ENCODE results near the gene ASB18. TPM values are rescaled to one million over a fixed set of nuclear protein-coding genes. Genes with fewer than 3 reads are reported as not detected.
"Not testable (repeated sequence)": the region's sequence is repeated elsewhere in the genome, so short reads cannot be mapped to it uniquely, and the experiment has no call there.

Gene ASB18
- total RNA-seq, 1 donor from 2014 or later, result not detected

DNA sequence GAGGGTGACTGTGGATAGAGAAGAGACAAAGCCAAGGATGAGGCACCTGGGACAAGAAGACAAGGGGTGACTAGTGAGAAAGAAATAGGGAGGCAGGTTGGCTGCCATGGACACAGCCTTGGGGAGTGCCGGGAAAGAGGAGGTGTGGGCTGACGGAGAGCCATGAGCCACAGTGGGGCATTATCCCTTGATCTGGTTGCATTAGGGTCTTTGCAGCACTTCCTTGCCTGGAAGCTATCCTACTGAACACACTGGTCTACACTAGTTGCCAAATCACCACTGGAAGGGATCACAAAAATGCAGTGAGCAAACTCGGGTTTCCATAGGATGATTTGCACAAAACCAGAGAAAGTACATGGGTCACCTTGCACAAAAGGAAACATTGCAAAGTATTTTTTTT, 27.7 kb upstream of the ASB18 start:
- Mint-ChIP-seq H3K27ac (ENCODE audit: unreplicated experiment) (no peak overlapping the region), H3K36me3 (ENCODE audit: unreplicated experiment) (peaks cover 11% of the 10 kb centered on the region), H3K9me3 (ENCODE audit: unreplicated experiment) (peaks cover 6% of the 10 kb centered on the region), H3K27me3 (ENCODE audit: unreplicated experiment) (peaks cover 2% of the 10 kb centered on the region), H3K4me3 (ENCODE audit: unreplicated experiment) (no peak overlapping the region), H3K4me1 (ENCODE audit: low read depth, unreplicated experiment) (peaks cover 2% of the 10 kb centered on the region)
- TF ChIP-seq, protein P1, sequence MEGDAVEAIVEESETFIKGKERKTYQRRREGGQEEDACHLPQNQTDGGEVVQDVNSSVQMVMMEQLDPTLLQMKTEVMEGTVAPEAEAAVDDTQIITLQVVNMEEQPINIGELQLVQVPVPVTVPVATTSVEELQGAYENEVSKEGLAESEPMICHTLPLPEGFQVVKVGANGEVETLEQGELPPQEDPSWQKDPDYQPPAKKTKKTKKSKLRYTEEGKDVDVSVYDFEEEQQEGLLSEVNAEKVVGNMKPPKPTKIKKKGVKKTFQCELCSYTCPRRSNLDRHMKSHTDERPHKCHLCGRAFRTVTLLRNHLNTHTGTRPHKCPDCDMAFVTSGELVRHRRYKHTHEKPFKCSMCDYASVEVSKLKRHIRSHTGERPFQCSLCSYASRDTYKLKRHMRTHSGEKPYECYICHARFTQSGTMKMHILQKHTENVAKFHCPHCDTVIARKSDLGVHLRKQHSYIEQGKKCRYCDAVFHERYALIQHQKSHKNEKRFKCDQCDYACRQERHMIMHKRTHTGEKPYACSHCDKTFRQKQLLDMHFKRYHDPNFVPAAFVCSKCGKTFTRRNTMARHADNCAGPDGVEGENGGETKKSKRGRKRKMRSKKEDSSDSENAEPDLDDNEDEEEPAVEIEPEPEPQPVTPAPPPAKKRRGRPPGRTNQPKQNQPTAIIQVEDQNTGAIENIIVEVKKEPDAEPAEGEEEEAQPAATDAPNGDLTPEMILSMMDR (IDR thresholded peaks at IDR 0.05; ENCODE audit: partially characterized antibody, unreplicated experiment), result no peak
- no peak for DNase-seq

GRCh38 chr2:236291476-236291875, 27.3 kb upstream of the ASB18 start:
- Mint-ChIP-seq H3K27ac (ENCODE audit: unreplicated experiment) (no peak overlapping the region), H3K9me3 (ENCODE audit: unreplicated experiment) (peaks cover 6% of the 10 kb centered on the region), H3K4me3 (ENCODE audit: unreplicated experiment) (no peak overlapping the region), H3K36me3 (ENCODE audit: unreplicated experiment) (peaks cover 11% of the 10 kb centered on the region), H3K27me3 (ENCODE audit: unreplicated experiment) (peaks cover 2% of the 10 kb centered on the region), H3K4me1 (ENCODE audit: low read depth, unreplicated experiment) (peaks cover 2% of the 10 kb centered on the region)
- no peak for DNase-seq
- TF ChIP-seq, protein P1 (IDR thresholded peaks at IDR 0.05; ENCODE audit: partially characterized antibody, unreplicated experiment), result no peak

- DNase-seq, result no peak
- peaks cover 6% of the 10 kb centered on the region for H3K9me3 Mint-ChIP-seq (ENCODE audit: unreplicated experiment)
- H3K4me3 Mint-ChIP-seq (ENCODE audit: unreplicated experiment), result no peak overlapping the region
- no peak overlapping the region for H3K27ac Mint-ChIP-seq (ENCODE audit: unreplicated experiment)
- peaks cover 11% of the 10 kb centered on the region for H3K36me3 Mint-ChIP-seq (ENCODE audit: unreplicated experiment)
- TF ChIP-seq, protein P1 (IDR thresholded peaks at IDR 0.05; ENCODE audit: partially characterized antibody, unreplicated experiment), result no peak
- H3K27me3 Mint-ChIP-seq (ENCODE audit: unreplicated experiment), result peaks cover 2% of the 10 kb centered on the region
- peaks cover 2% of the 10 kb centered on the region for H3K4me1 Mint-ChIP-seq (ENCODE audit: low read depth, unreplicated experiment)
Measured at GRCh38 chr2:236290742-236291425, 26.7 kb upstream of the ASB18 start.

DNA sequence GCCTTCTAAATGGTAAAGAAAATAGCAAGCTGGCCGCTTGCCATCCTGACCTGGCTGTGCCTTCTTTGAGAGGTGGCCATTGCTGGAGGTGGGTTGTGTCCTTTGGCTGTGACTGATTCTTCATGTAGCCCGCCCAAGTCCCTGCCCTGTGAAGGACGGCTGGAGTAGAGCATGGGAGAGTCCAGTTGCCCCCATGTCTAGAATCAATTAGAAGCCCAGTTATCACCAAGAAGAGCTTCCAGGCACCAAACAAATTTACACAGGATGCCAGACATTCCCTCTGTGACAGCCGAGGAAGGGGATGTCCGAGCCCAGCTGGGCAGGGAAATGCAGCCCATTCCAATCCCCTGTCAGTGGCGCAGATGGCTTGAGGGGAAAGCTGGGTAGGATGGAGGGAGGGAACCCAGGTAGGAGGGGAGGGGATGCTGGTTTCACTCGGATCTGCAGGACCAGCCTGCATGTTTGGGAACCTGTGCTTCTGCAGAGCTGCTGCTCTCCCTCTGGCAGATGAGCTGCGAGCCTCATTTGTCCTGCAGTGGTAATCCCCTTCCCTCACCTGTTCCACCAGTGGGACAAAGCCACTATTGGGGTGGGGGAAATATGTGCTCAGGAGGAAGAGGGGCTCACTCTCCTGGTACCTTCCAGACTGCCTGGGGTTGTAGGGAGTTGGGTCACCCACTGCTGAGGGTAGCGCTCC, 25.7 kb upstream of the ASB18 start:
- Mint-ChIP-seq H3K36me3 (ENCODE audit: unreplicated experiment) (peaks cover 11% of the 10 kb centered on the region), H3K4me1 (ENCODE audit: low read depth, unreplicated experiment) (peaks cover 2% of the 10 kb centered on the region), H3K27me3 (ENCODE audit: unreplicated experiment) (peaks cover 2% of the 10 kb centered on the region), H3K9me3 (ENCODE audit: unreplicated experiment) (peaks cover 6% of the 10 kb centered on the region), H3K27ac (ENCODE audit: unreplicated experiment) (no peak overlapping the region), H3K4me3 (ENCODE audit: unreplicated experiment) (no peak overlapping the region)
- no peak for DNase-seq
- TF ChIP-seq, protein P1 (IDR thresholded peaks at IDR 0.05; ENCODE audit: partially characterized antibody, unreplicated experiment), result no peak

DNA sequence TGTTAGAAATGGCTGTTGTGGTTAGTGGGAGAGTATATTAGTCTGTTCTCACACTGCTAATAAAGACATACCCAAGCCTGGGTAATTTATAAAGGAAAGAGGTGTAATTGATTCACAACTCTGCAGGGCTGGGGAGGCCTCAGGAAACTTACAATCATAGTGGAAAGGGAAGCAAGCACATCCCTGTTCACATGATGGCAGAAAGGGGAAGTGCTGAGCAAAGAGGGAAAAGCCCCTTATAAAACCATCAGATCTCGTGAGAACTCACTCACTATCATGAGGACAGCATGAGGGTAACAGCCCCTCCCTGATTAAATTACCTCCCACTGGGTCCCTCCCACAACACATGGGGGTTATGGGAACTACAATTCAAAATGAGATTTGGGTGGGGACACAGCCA, 24.2 kb upstream of the ASB18 start:
- H3K36me3 Mint-ChIP-seq (ENCODE audit: unreplicated experiment), result peaks cover 11% of the 10 kb centered on the region
- H3K9me3 Mint-ChIP-seq (ENCODE audit: unreplicated experiment); DNase-seq; H3K4me1 Mint-ChIP-seq (ENCODE audit: low read depth, unreplicated experiment); H3K27ac Mint-ChIP-seq (ENCODE audit: unreplicated experiment); H3K27me3 Mint-ChIP-seq (ENCODE audit: unreplicated experiment); H3K4me3 Mint-ChIP-seq (ENCODE audit: unreplicated experiment): not testable (repeated sequence)

Data from glutamatergic neuron (in vitro differentiated cells).